ENCODE measurements around the gene RABAC1. TPM values are rescaled to one million over a fixed set of nuclear protein-coding genes. Genes with fewer than 3 reads are reported as not detected.

RABAC1 gene
- total RNA-seq, 2 donors from 2014 or later, result 130 to 332 TPM

GRCh38 chr19:41991025-41991424 lies 31.9 kb upstream of the RABAC1 start:
- Histone ChIP-seq H3K9me3 (no peaks in the 10 kb centered on the region), H3K4me3 (no peak overlapping the region), H3K4me1 (ENCODE audit: control insufficient read depth in 1 of 2, low read depth in 2 of 2) (peaks cover 5 to 11% of the 10 kb centered on the region in 2 donors), H3K27ac (no peak overlapping the region), H3K36me3 (no peaks in the 10 kb centered on the region), H3K27me3 (replicated peaks; ENCODE audit: insufficient read depth) (peaks cover 6% of the 10 kb centered on the region)
- DNase-seq (ENCODE audit: low spot score) (no peak), ATAC-seq (ENCODE audit: insufficient number of reproducible peaks, low FRiP score, low read depth) (no peak)
- no peak for TF ChIP-seq CTCF (IDR thresholded peaks at IDR 0.05)

GRCh38 chr19:41990615-41991014 lies 31.5 kb upstream of the RABAC1 start:
- Histone ChIP-seq H3K4me3 (no peak overlapping the region), H3K27me3 (replicated peaks; ENCODE audit: insufficient read depth) (peaks cover 6% of the 10 kb centered on the region), H3K9me3 (no peaks in the 10 kb centered on the region), H3K4me1 (ENCODE audit: control insufficient read depth in 1 of 2, low read depth in 2 of 2) (peaks cover 5 to 11% of the 10 kb centered on the region in 2 donors), H3K36me3 (no peaks in the 10 kb centered on the region), H3K27ac (no peak overlapping the region)
- no peak for ATAC-seq (ENCODE audit: insufficient number of reproducible peaks, low FRiP score, low read depth)
- DNase-seq (ENCODE audit: low spot score), result no peak
- TF ChIP-seq CTCF (IDR thresholded peaks at IDR 0.05), result no peak

- H3K27me3 ChIP-seq (replicated peaks; ENCODE audit: insufficient read depth), result peaks cover 4% of the 10 kb centered on the region
- no peak overlapping the region for H3K27ac ChIP-seq
- no peak for DNase-seq (ENCODE audit: low spot score)
- peaks cover 5 to 11% of the 10 kb centered on the region in 2 donors for H3K4me1 ChIP-seq (ENCODE audit: control insufficient read depth in 1 of 2, low read depth in 2 of 2)
- ATAC-seq (ENCODE audit: insufficient number of reproducible peaks, low FRiP score, low read depth), result no peak
- no peak for TF ChIP-seq CTCF (IDR thresholded peaks at IDR 0.05)
- H3K9me3 ChIP-seq, result no peaks in the 10 kb centered on the region
- H3K4me3 ChIP-seq, result no peak overlapping the region
- no peaks in the 10 kb centered on the region for H3K36me3 ChIP-seq
Measured at GRCh38 chr19:41990028-41990427, 30.9 kb upstream of the RABAC1 start.

GRCh38 chr19:41988947-41989346 lies 29.8 kb upstream of the RABAC1 start:
- Histone ChIP-seq H3K4me3 (no peak overlapping the region), H3K27me3 (replicated peaks; ENCODE audit: insufficient read depth) (no peaks in the 10 kb centered on the region), H3K36me3 (no peaks in the 10 kb centered on the region), H3K27ac (no peak overlapping the region), H3K4me1 (ENCODE audit: control insufficient read depth in 1 of 2, low read depth in 2 of 2) (peaks cover 4 to 7% of the 10 kb centered on the region in 2 donors), H3K9me3 (no peaks in the 10 kb centered on the region)
- TF ChIP-seq CTCF (IDR thresholded peaks at IDR 0.05), result no peak
- no peak for DNase-seq (ENCODE audit: low spot score)
- no peak for ATAC-seq (ENCODE audit: insufficient number of reproducible peaks, low FRiP score, low read depth)

- no peak for ATAC-seq (ENCODE audit: insufficient number of reproducible peaks, low FRiP score, low read depth)
- Histone ChIP-seq H3K27ac (no peak overlapping the region), H3K36me3 (no peaks in the 10 kb centered on the region), H3K27me3 (replicated peaks; ENCODE audit: insufficient read depth) (no peaks in the 10 kb centered on the region), H3K4me3 (no peak overlapping the region), H3K4me1 (ENCODE audit: control insufficient read depth in 1 of 2, low read depth in 2 of 2) (no peaks in the 10 kb centered on the region), H3K9me3 (no peaks in the 10 kb centered on the region)
- no peak for TF ChIP-seq CTCF (IDR thresholded peaks at IDR 0.05)
- no peak for DNase-seq (ENCODE audit: low spot score)
Measured at GRCh38 chr19:41987141-41987860, 28.2 kb upstream of the RABAC1 start.

Data from thoracic aorta (tissue), 2 donors.